ENCODE measurements around the gene NPIPA2.
"Not testable (repeated sequence)": the region's sequence is repeated elsewhere in the genome, so short reads cannot be mapped to it uniquely, and the experiment has no call there.

Gene NPIPA2

GRCh38 chr16:14742273-14743128 lies at the start of gene NPIPA2:
NPIPA2 (plus strand) TSS chr16:14742533; CDS start chr16:14748066, 5,533 bp downstream.
- not testable (repeated sequence) for DNase-seq

GRCh38 chr16:14694129-14694528 lies 48.2 kb upstream of the NPIPA2 start, which contains the start of gene PLA2G10:
PLA2G10 (minus strand) TSS chr16:14694308; CDS start chr16:14694229, 79 bp downstream.
- DNase-seq, result not testable (repeated sequence)

- not testable (repeated sequence) for DNase-seq
These were observed 40.5 kb upstream of the NPIPA2 start for GRCh38 chr16:14701859-14702258.

GRCh38 chr16:14702672-14703071 lies 39.7 kb upstream of the NPIPA2 start:
- not testable (repeated sequence) for DNase-seq

GRCh38 chr16:14703156-14704011 lies 38.9 kb upstream of the NPIPA2 start, which contains the start of gene NPIPA3:
NPIPA3 (plus strand) TSS chr16:14703411; CDS start chr16:14708944, 5,533 bp downstream.
- DNase-seq, result not testable (repeated sequence)

- DNase-seq, result not testable (repeated sequence)
These were observed 9.1 kb upstream of the NPIPA2 start for GRCh38 chr16:14733233-14733632.

- DNase-seq, result not testable (repeated sequence)
These were observed 1.4 kb upstream of the NPIPA2 start for GRCh38 chr16:14740832-14741385.

GRCh38 chr16:14741794-14742193 lies 539 bp upstream of the NPIPA2 start:
- not testable (repeated sequence) for DNase-seq

- DNase-seq, result not testable (repeated sequence)
These were observed 31.3 kb downstream of the NPIPA2 start for GRCh38 chr16:14773654-14774053.

- not testable (repeated sequence) for DNase-seq
These were observed 33.3 kb downstream of the NPIPA2 start for GRCh38 chr16:14775624-14776023.

- DNase-seq, result not testable (repeated sequence)
These were observed 34.4 kb downstream of the NPIPA2 start for GRCh38 chr16:14776763-14777162.

- not testable (repeated sequence) for DNase-seq
These were observed 37.1 kb downstream of the NPIPA2 start for GRCh38 chr16:14779368-14779877.

- DNase-seq, result not testable (repeated sequence)
These were observed 43.8 kb downstream of the NPIPA2 start for GRCh38 chr16:14786180-14786579.

- DNase-seq, result not testable (repeated sequence)
These were observed 47.2 kb downstream of the NPIPA2 start for GRCh38 chr16:14789577-14789976.

GRCh38 chr16:14790320-14790956 lies 48.1 kb downstream of the NPIPA2 start:
- not testable (repeated sequence) for DNase-seq

- DNase-seq, result not testable (repeated sequence)
These were observed 50.6 kb downstream of the NPIPA2 start for GRCh38 chr16:14792914-14793313.

GRCh38 chr16:14797558-14797957 lies 55.2 kb downstream of the NPIPA2 start:
- DNase-seq, result not testable (repeated sequence)

- not testable (repeated sequence) for DNase-seq
These were observed 61.2 kb downstream of the NPIPA2 start for GRCh38 chr16:14803577-14803976.

- not testable (repeated sequence) for DNase-seq
These were observed 64.9 kb downstream of the NPIPA2 start for GRCh38 chr16:14807184-14807678.

GRCh38 chr16:14813890-14814289 lies 71.6 kb downstream of the NPIPA2 start:
- not testable (repeated sequence) for DNase-seq
